Memory B cell (primary cell): ENCODE measurements around the gene APBA2.
"Not testable (repeated sequence)": the region's sequence is repeated elsewhere in the genome, so short reads cannot be mapped to it uniquely, and the experiment has no call there.

Experiments used
- ATAC-seq: fragments of 150-1000 bp; cut with Tn5 transposase; 2 replicates; pipeline ENCODE4 v1.10.0; 2021; ENCODE audit warnings: low read depth, mild to moderate bottlenecking, moderate library complexity
- DNase-seq, 2 donors: peaks; one replicate each; pipeline ENCODE4 v3.0.0; 2022; ENCODE audit warnings: low spot score in 2 of 2
- H3K27ac Mint-ChIP-seq: one replicate; pipeline ENCODE4 v1.8.0; 2022; ENCODE audit warnings: mild to moderate bottlenecking, moderate library complexity, mixed read lengths
- H3K27me3 Mint-ChIP-seq: one replicate; pipeline ENCODE4 v1.8.0; 2022; ENCODE audit warnings: mixed read lengths
- H3K36me3 Mint-ChIP-seq: one replicate; pipeline ENCODE4 v1.8.0; 2022; ENCODE audit warnings: mild to moderate bottlenecking, mixed read lengths
- H3K4me1 Mint-ChIP-seq: one replicate; pipeline ENCODE4 v1.8.0; 2022; ENCODE audit warnings: mixed read lengths
- H3K4me3 Mint-ChIP-seq: one replicate; pipeline ENCODE4 v1.8.0; 2022; ENCODE audit warnings: mild to moderate bottlenecking, moderate library complexity, mixed read lengths
- H3K9me3 Mint-ChIP-seq: one replicate; pipeline ENCODE4 v1.8.0; 2022; ENCODE audit warnings: mixed read lengths

The APBA2 gene

GRCh38 chr15:29098652-29099051 is 212.9 kb downstream of the APBA2 start:
- H3K36me3 Mint-ChIP-seq, result no peaks in the 10 kb centered on the region
- no peaks in the 10 kb centered on the region for H3K27me3 Mint-ChIP-seq
- DNase-seq (no peak), ATAC-seq (no peak)
- no peak overlapping the region for H3K27ac Mint-ChIP-seq
- no peaks in the 10 kb centered on the region for H3K9me3 Mint-ChIP-seq
- no peaks in the 10 kb centered on the region for H3K4me1 Mint-ChIP-seq
- no peak overlapping the region for H3K4me3 Mint-ChIP-seq

GRCh38 chr15:29099131-29099880 is 213.5 kb downstream of the APBA2 start:
- ATAC-seq, result no peak
- Mint-ChIP-seq H3K36me3 (no peaks in the 10 kb centered on the region), H3K9me3 (no peaks in the 10 kb centered on the region), H3K27me3 (no peaks in the 10 kb centered on the region), H3K4me1 (no peaks in the 10 kb centered on the region), H3K27ac (no peak overlapping the region), H3K4me3 (no peak overlapping the region)
- no peak for DNase-seq

- no peak overlapping the region for H3K4me3 Mint-ChIP-seq
- no peaks in the 10 kb centered on the region for H3K9me3 Mint-ChIP-seq
- ATAC-seq, result no peak
- H3K27me3 Mint-ChIP-seq, result no peaks in the 10 kb centered on the region
- no peaks in the 10 kb centered on the region for H3K4me1 Mint-ChIP-seq
- no peaks in the 10 kb centered on the region for H3K36me3 Mint-ChIP-seq
- no peak for DNase-seq
- H3K27ac Mint-ChIP-seq, result no peak overlapping the region
Observed at GRCh38 chr15:29100486-29101000, 214.8 kb downstream of the APBA2 start.

GRCh38 chr15:29101491-29101890 is 215.7 kb downstream of the APBA2 start:
- no peak for ATAC-seq
- peaks cover 4% of the 10 kb centered on the region for H3K27me3 Mint-ChIP-seq
- no peak overlapping the region for H3K4me3 Mint-ChIP-seq
- no peaks in the 10 kb centered on the region for H3K9me3 Mint-ChIP-seq
- H3K27ac Mint-ChIP-seq, result no peak overlapping the region
- DNase-seq, result no peak
- no peaks in the 10 kb centered on the region for H3K4me1 Mint-ChIP-seq
- no peaks in the 10 kb centered on the region for H3K36me3 Mint-ChIP-seq

GRCh38 chr15:29102173-29102794 is 216.5 kb downstream of the APBA2 start:
- H3K4me3 Mint-ChIP-seq, H3K4me1 Mint-ChIP-seq, H3K27ac Mint-ChIP-seq, ATAC-seq, H3K36me3 Mint-ChIP-seq, H3K9me3 Mint-ChIP-seq, H3K27me3 Mint-ChIP-seq: not testable (repeated sequence)
- DNase-seq, result peak in 1 of 2 donors; percentile 19

- Mint-ChIP-seq H3K4me3 (no peak overlapping the region), H3K27ac (no peak overlapping the region), H3K27me3 (peaks cover 4% of the 10 kb centered on the region), H3K4me1 (no peaks in the 10 kb centered on the region), H3K9me3 (no peaks in the 10 kb centered on the region), H3K36me3 (no peaks in the 10 kb centered on the region)
- no peak for DNase-seq
- no peak for ATAC-seq
Observed at GRCh38 chr15:29102911-29103823, 217.4 kb downstream of the APBA2 start.

- Mint-ChIP-seq H3K36me3 (no peaks in the 10 kb centered on the region), H3K9me3 (no peaks in the 10 kb centered on the region), H3K27ac (no peak overlapping the region), H3K4me3 (no peak overlapping the region), H3K4me1 (no peaks in the 10 kb centered on the region), H3K27me3 (peaks cover 4% of the 10 kb centered on the region)
- ATAC-seq (no peak), DNase-seq (no peak)
Observed at GRCh38 chr15:29103824-29104565, 218.2 kb downstream of the APBA2 start.

- ATAC-seq, result no peak
- no peak overlapping the region for H3K27ac Mint-ChIP-seq
- H3K36me3 Mint-ChIP-seq, result no peaks in the 10 kb centered on the region
- DNase-seq, result no peak
- H3K4me1 Mint-ChIP-seq, result no peaks in the 10 kb centered on the region
- H3K27me3 Mint-ChIP-seq, result peaks cover 4% of the 10 kb centered on the region
- H3K4me3 Mint-ChIP-seq, result no peak overlapping the region
- H3K9me3 Mint-ChIP-seq, result no peaks in the 10 kb centered on the region
Observed at GRCh38 chr15:29104566-29104880, 218.7 kb downstream of the APBA2 start.

GRCh38 chr15:29105151-29105854 is 219.5 kb downstream of the APBA2 start:
- Mint-ChIP-seq H3K36me3 (no peaks in the 10 kb centered on the region), H3K27ac (no peak overlapping the region), H3K4me3 (no peak overlapping the region), H3K27me3 (peaks cover 4% of the 10 kb centered on the region), H3K4me1 (no peaks in the 10 kb centered on the region), H3K9me3 (no peaks in the 10 kb centered on the region)
- ATAC-seq, result no peak
- DNase-seq, result no peak

- Mint-ChIP-seq H3K36me3 (no peaks in the 10 kb centered on the region), H3K4me1 (no peaks in the 10 kb centered on the region), H3K27ac (no peak overlapping the region), H3K4me3 (no peak overlapping the region), H3K27me3 (peaks cover 10% of the 10 kb centered on the region), H3K9me3 (no peaks in the 10 kb centered on the region)
- no peak for ATAC-seq
- DNase-seq, result no peak
Observed at GRCh38 chr15:29106116-29106515, 220.3 kb downstream of the APBA2 start.

- Mint-ChIP-seq H3K36me3 (no peaks in the 10 kb centered on the region), H3K27me3 (peaks cover 10% of the 10 kb centered on the region), H3K9me3 (no peaks in the 10 kb centered on the region), H3K27ac (no peak overlapping the region), H3K4me1 (no peaks in the 10 kb centered on the region), H3K4me3 (no peak overlapping the region)
- DNase-seq, result no peak
- ATAC-seq, result no peak
Observed at GRCh38 chr15:29106551-29107290, 220.9 kb downstream of the APBA2 start.

- ATAC-seq (no peak), DNase-seq (no peak)
- Mint-ChIP-seq H3K27ac (no peak overlapping the region), H3K4me3 (no peak overlapping the region), H3K27me3 (peaks cover 10% of the 10 kb centered on the region), H3K36me3 (no peaks in the 10 kb centered on the region), H3K4me1 (no peaks in the 10 kb centered on the region), H3K9me3 (no peaks in the 10 kb centered on the region)
Observed at GRCh38 chr15:29107291-29107890, 221.6 kb downstream of the APBA2 start.
